ENCODE results near the gene TP53TG3F. TPM values are rescaled to one million over a fixed set of nuclear protein-coding genes. Genes with fewer than 3 reads are reported as not detected.
"Not testable (repeated sequence)": the region's sequence is repeated elsewhere in the genome, so short reads cannot be mapped to it uniquely, and the experiment has no call there.

Gene TP53TG3F
- total RNA-seq (2014; rRNA removed; shearing (Covaris generic)): 0.29 TPM in 1 of 2 replicates, not detected in the other

GRCh38 chr16:33459312-33459711, at the start of gene TP53TG3F:
Gene TP53TG3F (plus strand): TSS chr16:33459612. CDS start chr16:33459680, 68 bp downstream.
- DNase-seq (ENCODE audit: low read depth): not testable (repeated sequence)

- DNase-seq (ENCODE audit: low read depth): not testable (repeated sequence)
Measured at GRCh38 chr16:33491611-33492010, 32.2 kb downstream of the TP53TG3F start.

- DNase-seq (ENCODE audit: low read depth): not testable (repeated sequence)
Measured at GRCh38 chr16:33507231-33507630, 47.8 kb downstream of the TP53TG3F start.

- DNase-seq (ENCODE audit: low read depth): not testable (repeated sequence)
Measured at GRCh38 chr16:33509070-33509469, 49.7 kb downstream of the TP53TG3F start.

- DNase-seq (ENCODE audit: low read depth): not testable (repeated sequence)
Measured at GRCh38 chr16:33509906-33510305, 50.5 kb downstream of the TP53TG3F start.

Other genes starting within 250 kb of the TP53TG3F start
- not detected in 2 replicates for gene TP53TG3E, start 155.3 kb upstream of the TP53TG3F start, total RNA-seq (2014; rRNA removed; shearing (Covaris generic))
- gene TP53TG3B, start 98.8 kb upstream of the TP53TG3F start, total RNA-seq (2014; rRNA removed; shearing (Covaris generic)): 3.4 TPM in 1 of 2 replicates, not detected in the other

Data from Daoy (cell line).